GM19372 (cell line): ENCODE results near the gene LDLRAD2.
A peak's percentile ranks its signal among the peaks of the same experiment; 100 is the strongest.
"Not testable (repeated sequence)": the region's sequence is repeated elsewhere in the genome, so short reads cannot be mapped to it uniquely, and the experiment has no call there.

ENCODE experiments used
- ATAC-seq: cut with Tn5 transposase; IDR thresholded peaks from one replicate; pipeline ENCODE4 v1.9.1; 2021; ENCODE audit warnings: mild to moderate bottlenecking, low read depth, moderate library complexity; ENCODE audit not compliant: unreplicated experiment

LDLRAD2 gene

GRCh38 chr1:21782868-21783678, 29.0 kb upstream of the LDLRAD2 start, which contains the start of gene USP48:
Gene USP48 (minus strand): TSS chr1:21783149. CDS start chr1:21782957, 192 bp downstream.
- ATAC-seq: peak; percentile 71

GRCh38 chr1:21783679-21784603, 28.1 kb upstream of the LDLRAD2 start:
- no peak for ATAC-seq

DNA sequence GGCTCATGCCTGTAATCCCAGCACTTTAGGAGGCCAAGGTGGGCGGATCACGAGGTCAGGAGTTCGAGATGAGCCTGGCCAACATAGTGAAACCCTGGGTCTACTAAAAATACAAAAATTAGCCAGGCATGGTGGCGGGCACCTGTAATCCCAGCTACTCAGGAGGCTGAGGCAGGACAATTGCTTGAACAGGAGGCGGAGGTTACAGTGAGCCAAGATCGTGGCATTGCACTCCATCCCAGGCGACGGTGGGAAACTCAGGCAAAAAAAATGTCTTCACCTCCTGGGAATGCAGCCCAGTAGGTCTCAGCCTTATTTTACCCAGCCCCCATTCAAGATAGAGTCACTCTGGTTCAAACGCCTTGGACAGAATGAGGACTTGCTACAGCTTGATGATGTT, 26.3 kb upstream of the LDLRAD2 start:
- ATAC-seq: not testable (repeated sequence)

GRCh38 chr1:21786640-21787039, 25.4 kb upstream of the LDLRAD2 start:
- no peak for ATAC-seq

- ATAC-seq: no peak
These were observed 19.0 kb upstream of the LDLRAD2 start for GRCh38 chr1:21793104-21793503.

GRCh38 chr1:21794656-21795055, 17.4 kb upstream of the LDLRAD2 start:
- ATAC-seq: no peak

GRCh38 chr1:21795075-21795474, 17.0 kb upstream of the LDLRAD2 start:
- ATAC-seq: no peak

- ATAC-seq: no peak
These were observed 12.3 kb upstream of the LDLRAD2 start for GRCh38 chr1:21799730-21800129.

DNA sequence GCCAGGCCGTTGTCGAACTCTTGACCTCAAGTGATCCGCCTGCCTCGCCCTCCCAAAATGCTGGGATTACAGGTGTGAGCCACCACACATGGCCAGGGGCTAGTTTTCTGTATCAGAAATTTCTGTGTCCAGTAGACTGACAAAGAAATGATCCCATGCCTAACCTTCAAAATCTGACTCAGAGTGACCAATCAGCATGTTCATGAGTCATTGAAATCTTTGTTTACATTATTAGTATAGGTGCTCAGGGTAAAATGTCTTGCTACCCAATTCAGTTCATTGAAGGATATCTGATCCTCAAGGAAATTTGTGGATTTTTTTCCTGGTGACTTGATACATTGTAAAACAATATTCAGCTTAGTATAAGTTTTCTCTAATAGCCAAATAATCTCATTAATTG, 11.0 kb upstream of the LDLRAD2 start:
- no peak for ATAC-seq

- no peak for ATAC-seq
These were observed 7.5 kb upstream of the LDLRAD2 start for GRCh38 chr1:21804536-21804935.

DNA sequence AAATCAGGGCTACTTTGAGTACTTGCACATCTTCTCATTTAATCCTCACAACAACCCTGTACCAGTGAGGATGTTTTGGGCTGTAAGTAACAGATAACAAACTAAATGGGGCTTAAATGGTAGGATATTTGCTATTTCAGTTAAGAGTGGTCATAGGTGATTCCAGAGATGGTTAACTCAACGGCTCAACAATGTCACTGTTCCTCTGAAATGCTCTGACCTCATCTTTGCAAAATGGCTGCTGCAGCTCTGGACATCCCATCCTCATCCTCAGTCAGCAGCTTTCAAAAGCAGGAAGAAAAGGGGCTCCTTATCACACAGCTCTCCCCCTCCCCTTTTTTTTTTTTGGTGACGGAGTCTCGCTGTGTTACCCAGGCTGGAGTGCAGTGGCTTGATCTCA, 1.5 kb downstream of the LDLRAD2 start:
- ATAC-seq: no peak

GRCh38 chr1:21814241-21814918, 2.3 kb downstream of the LDLRAD2 start:
- no peak for ATAC-seq

DNA sequence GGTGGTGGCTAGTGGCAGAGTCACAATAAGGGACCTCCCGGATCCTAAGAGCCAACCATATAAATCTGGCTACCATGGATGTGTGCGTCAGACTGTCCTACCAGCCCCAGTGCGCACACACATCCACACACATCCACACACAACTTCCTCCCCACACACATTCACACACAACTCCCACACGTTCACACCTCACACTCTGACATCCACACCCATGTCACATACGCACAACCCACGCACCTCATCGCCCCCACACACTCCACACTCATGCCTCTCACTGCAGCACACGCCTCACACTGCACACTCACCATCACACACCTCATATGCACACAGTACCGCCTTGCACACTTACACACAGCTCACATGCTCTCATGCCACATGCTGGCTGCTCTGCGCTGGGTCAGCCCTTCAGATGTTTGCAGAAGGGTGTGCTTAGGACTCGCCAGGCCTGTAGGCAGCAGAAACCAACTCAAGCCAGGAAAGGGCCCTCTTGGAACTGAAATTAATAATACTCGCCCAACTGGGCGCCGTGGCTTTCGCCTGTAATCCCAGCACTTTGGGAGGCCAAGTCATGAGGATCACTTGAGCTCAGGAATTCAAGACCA, 3.0 kb downstream of the LDLRAD2 start:
- no peak for ATAC-seq

- no peak for ATAC-seq
These were observed 3.8 kb downstream of the LDLRAD2 start for GRCh38 chr1:21815724-21816321.

GRCh38 chr1:21816602-21817302, 4.7 kb downstream of the LDLRAD2 start:
- no peak for ATAC-seq

DNA sequence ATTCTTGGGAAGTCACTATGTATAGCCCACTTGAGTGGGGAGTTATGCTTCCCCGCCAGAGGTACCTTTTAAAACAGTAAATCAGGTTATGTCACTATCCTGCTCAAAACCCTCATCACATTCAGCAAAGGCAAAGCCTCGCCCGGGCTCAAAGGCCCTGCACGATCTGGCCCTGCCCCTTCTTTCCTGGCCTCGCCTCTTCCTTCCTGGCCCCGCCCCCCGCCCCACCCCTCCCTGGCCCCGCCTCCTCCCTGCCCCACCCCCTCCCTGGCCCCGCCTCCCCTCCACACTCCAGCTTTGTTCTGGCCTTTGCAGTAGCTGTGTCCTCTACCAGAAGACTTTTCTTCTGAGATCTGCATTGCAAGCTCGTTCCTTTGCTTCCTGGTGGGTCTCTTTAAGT, 6.6 kb downstream of the LDLRAD2 start:
- no peak for ATAC-seq

GRCh38 chr1:21820597-21821232, 8.7 kb downstream of the LDLRAD2 start:
- ATAC-seq: no peak

GRCh38 chr1:21821385-21822019, 9.4 kb downstream of the LDLRAD2 start:
- ATAC-seq: no peak
